GM12892 (cell line): ENCODE results near the gene AP1M2.

Experiments
- POLR2A ChIP-seq: IDR thresholded peaks from 2 replicates; pipeline ENCODE4 v1.6.1; 2011; ENCODE audit warnings: low read depth, low read length, control low read depth
- POLR2AphosphoS5 ChIP-seq: IDR thresholded peaks from 2 replicates; pipeline ENCODE4 v1.6.1; 2011; ENCODE audit warnings: low read depth, low read length, control low read depth
- TAF1 ChIP-seq: IDR thresholded peaks from 2 replicates; pipeline ENCODE4 v1.6.1; 2011; ENCODE audit warnings: low read depth, mild to moderate bottlenecking, control low read depth, low read length, borderline replicate concordance

DNA sequence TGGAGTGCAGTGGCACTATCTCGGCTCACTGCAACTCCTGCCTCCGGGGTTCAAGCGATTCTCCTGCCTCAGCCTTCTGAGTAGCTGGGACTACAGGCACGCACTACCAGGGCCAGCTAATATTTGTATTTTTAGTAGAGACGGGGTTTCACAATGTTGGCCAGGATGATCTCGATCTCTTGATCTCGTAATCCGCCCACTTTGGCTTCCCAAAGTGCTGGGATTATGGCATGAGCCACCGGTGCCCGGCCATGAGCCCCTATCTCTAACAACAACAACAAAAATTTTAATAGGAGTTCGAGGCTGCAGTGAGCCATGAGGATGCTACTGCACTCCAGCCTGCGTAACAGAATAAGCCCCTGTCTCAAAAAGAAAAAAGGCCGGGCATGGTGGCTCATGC lies 5.0 kb downstream of the AP1M2 start:
- TF ChIP-seq POLR2A (no peak), POLR2AphosphoS5 (no peak), TAF1 (no peak)
